Body of pancreas (tissue), 4 donors: ENCODE measurements around the gene MORN3. TPM values are rescaled to one million over a fixed set of nuclear protein-coding genes. Genes with fewer than 3 reads are reported as not detected.
A peak's percentile ranks its signal among the peaks of the same experiment; 100 is the strongest.

Experiments
- ATAC-seq: fragments of 150-250 bp; one replicate; pipeline ENCODE4 v1.9.1; 2016
- DNase-seq, 4 donors: peaks; one replicate each; pipeline ENCODE4 v3.0.0-alpha.2; 2019
- H3K27ac ChIP-seq, 4 donors: fragments of 200-600 bp; sonication (generic); 1 replicate in 3 of 4; 2 replicates in 1 of 4; pipeline versions ENCODE4 v1.5.1 to v1.6.1; 2016 to 2019; ENCODE audit warnings: mild to moderate bottlenecking in 1 of 4, mixed read lengths in 1 of 4, moderate library complexity in 1 of 4
- H3K27me3 ChIP-seq, 2 donors: fragments of 200-600 bp; sonication (generic); one replicate each; pipeline ENCODE4 v1.6.0; 2016; ENCODE audit warnings: mild to moderate bottlenecking in 1 of 2
- H3K36me3 ChIP-seq, 2 donors: fragments of 200-600 bp; sonication (generic); replicated peaks in 1 of 2; 2 replicates each; pipeline ENCODE4 v1.5.1; 2016; ENCODE audit warnings: low read depth in 2 of 2; ENCODE audit not compliant: insufficient read depth in 1 of 2
- H3K4me1 ChIP-seq: fragments of 200-600 bp; sonication (generic); one replicate; pipeline ENCODE4 v1.6.0; 2016
- H3K4me3 ChIP-seq, 2 donors: fragments of 200-600 bp; sonication (generic); 1 replicate in 1 of 2; 2 replicates in 1 of 2; pipeline ENCODE4 v1.5.1; 2016 to 2019
- H3K9me3 ChIP-seq, 3 donors: fragments of 200-600 bp; sonication (generic); 1 replicate in 2 of 3; 2 replicates in 1 of 3; pipeline ENCODE4 v1.5.1; 2016
- POLR2A ChIP-seq, 3 donors: fragments of 450-650 bp; IDR thresholded peaks; one replicate each; pipeline ENCODE4 v1.6.1; 2016; ENCODE audit warnings: antibody characterized with exemption in 3 of 3, mild to moderate bottlenecking in 2 of 3
- WGBS, 2 donors: methylation state at CpG; one replicate each; pipeline ENCODE4 v1.1.5; 2017; 5-methylcytosine and 5-hydroxymethylcytosine counted together
- intact Hi-C: fragments of 100-400 bp; cut with DNase I; formaldehyde crosslinking; loops from one replicate; pipeline ENCODE4 v1.15.1; 2023
- total RNA-seq, 2 donors: library from RNA; depleted of rRNA; stranded (reverse); fragments of >200 nt; gene quantifications; one replicate each; pipeline ENCODE4 v1.1.0, GENCODE V29; 2016
- TF ChIP-seq, protein P1 (sequence below), 7 experiments: fragments of 450-650 bp in 4 of 7; fragments of 200-600 bp in 3 of 7; sonication (generic) in 3 of 7; IDR thresholded peaks; one replicate each; pipeline ENCODE4 v1.5.1; 2016 to 2019; ENCODE audit warnings: antibody characterized with exemption in 7 of 7

Gene MORN3
- total RNA-seq, 2 donors from 2014 or later: not detected

DNA sequence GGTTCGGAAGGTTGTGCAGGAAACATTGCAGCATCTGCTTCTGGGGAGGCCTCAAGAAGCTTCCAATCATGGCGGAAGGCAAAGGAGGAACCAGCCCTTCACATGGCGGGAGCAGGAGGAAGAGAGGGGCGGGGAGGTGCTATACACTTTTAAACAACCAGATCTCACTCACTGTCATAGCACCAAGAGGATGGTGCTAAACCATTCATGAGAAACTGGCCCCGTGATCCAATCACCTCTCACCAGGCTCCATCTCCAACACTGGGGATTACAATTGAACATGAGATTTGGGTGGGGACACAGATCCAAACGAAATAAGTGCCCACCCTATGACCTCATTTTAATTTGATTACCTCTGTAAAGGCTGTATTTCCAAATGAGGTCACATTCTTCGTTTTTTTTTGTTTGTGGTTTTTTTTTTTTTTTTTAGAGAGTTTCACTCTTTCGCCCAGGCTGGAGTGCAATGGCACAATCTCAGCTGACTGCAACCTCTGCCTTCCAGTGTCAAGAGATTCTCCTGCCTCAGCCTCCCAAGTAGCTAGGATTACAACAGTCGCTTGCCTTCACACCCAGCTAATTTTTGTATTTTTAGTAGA lies 54.5 kb downstream of the MORN3 start:
- TF ChIP-seq, protein P1, sequence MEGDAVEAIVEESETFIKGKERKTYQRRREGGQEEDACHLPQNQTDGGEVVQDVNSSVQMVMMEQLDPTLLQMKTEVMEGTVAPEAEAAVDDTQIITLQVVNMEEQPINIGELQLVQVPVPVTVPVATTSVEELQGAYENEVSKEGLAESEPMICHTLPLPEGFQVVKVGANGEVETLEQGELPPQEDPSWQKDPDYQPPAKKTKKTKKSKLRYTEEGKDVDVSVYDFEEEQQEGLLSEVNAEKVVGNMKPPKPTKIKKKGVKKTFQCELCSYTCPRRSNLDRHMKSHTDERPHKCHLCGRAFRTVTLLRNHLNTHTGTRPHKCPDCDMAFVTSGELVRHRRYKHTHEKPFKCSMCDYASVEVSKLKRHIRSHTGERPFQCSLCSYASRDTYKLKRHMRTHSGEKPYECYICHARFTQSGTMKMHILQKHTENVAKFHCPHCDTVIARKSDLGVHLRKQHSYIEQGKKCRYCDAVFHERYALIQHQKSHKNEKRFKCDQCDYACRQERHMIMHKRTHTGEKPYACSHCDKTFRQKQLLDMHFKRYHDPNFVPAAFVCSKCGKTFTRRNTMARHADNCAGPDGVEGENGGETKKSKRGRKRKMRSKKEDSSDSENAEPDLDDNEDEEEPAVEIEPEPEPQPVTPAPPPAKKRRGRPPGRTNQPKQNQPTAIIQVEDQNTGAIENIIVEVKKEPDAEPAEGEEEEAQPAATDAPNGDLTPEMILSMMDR (IDR thresholded peaks at IDR 0.05): no peak
- no peak for TF ChIP-seq POLR2A (IDR thresholded peaks at IDR 0.05)
- 68 to 82% methylated on average over 9 of the region's 9 CpGs for WGBS, 2 donors
- Histone ChIP-seq H3K36me3 (no peaks in the 10 kb centered on the region), H3K4me3 (no peak overlapping the region), H3K27me3 (no peaks in the 10 kb centered on the region), H3K9me3 (no peaks in the 10 kb centered on the region), H3K27ac (no peak overlapping the region), H3K4me1 (peaks cover 8% of the 10 kb centered on the region)
- intact Hi-C loops: no loop called here
- DNase-seq (no peak), ATAC-seq (no peak)

DNA sequence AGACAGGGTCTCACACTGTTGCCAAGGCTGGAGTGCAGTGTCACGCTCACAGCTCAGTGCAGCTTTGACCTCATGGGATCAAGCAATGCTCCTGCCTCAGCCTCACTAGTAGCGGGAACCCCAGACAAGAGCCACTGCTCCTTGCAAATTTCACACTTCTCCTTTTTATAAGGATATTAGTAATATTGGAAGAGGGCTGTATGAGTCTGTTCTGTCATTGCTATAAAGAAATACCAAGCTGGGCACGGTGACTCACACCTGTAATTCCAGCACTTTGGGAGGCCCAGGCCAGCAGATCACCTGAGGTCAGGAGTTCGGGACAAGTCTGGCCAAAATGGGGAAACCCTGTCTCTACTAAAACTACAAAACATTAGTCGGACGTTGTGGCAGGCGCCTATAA lies 56.0 kb downstream of the MORN3 start:
- no peaks in the 10 kb centered on the region for H3K36me3 ChIP-seq
- ATAC-seq (no peak), DNase-seq (no peak)
- no peaks in the 10 kb centered on the region for H3K9me3 ChIP-seq
- H3K27me3 ChIP-seq: no peaks in the 10 kb centered on the region
- no peak overlapping the region for H3K4me3 ChIP-seq
- H3K27ac ChIP-seq: no peak overlapping the region
- H3K4me1 ChIP-seq: peaks cover 9% of the 10 kb centered on the region
- intact Hi-C loops: no loop called here
- 87 to 98% methylated on average over 4 to 7 of the region's 7 CpGs for WGBS, 2 donors
- no peak for TF ChIP-seq POLR2A (IDR thresholded peaks at IDR 0.05)
- TF ChIP-seq, protein P1 (IDR thresholded peaks at IDR 0.05): no peak

DNA sequence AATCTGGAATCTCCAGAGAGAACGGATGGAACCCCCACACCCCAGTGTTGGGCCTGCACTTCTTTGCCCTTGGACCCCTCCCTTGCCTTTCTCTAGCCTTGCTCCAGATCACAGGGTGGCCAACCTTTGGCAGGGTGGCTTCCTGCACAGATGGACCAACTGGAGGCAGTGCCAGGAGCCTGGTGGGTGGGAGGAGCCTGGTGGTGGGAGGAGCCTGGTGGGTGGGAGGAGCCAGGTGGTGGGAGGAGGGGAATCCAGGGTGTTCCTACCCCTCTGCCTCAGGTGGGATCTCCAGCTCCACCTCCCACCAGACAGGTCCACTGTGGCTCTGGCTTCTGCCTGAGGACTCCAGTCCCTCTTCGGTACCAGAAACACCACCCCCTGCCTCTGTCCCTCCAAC lies 58.1 kb downstream of the MORN3 start:
- no peaks in the 10 kb centered on the region for H3K36me3 ChIP-seq
- intact Hi-C loops: no loop called here
- peaks cover 9% of the 10 kb centered on the region for H3K4me1 ChIP-seq
- no peak overlapping the region for H3K4me3 ChIP-seq
- TF ChIP-seq, protein P1 (IDR thresholded peaks at IDR 0.05): no peak
- TF ChIP-seq POLR2A (IDR thresholded peaks at IDR 0.05): no peak
- ATAC-seq: peak; percentile 40
- WGBS, 2 donors: 88 to 94% methylated on average over 2 of the region's 2 CpGs
- DNase-seq: peak in 2 of 4 donors; percentile 14 to 21
- H3K27me3 ChIP-seq: no peaks in the 10 kb centered on the region
- H3K27ac ChIP-seq: no peak overlapping the region
- no peaks in the 10 kb centered on the region for H3K9me3 ChIP-seq

DNA sequence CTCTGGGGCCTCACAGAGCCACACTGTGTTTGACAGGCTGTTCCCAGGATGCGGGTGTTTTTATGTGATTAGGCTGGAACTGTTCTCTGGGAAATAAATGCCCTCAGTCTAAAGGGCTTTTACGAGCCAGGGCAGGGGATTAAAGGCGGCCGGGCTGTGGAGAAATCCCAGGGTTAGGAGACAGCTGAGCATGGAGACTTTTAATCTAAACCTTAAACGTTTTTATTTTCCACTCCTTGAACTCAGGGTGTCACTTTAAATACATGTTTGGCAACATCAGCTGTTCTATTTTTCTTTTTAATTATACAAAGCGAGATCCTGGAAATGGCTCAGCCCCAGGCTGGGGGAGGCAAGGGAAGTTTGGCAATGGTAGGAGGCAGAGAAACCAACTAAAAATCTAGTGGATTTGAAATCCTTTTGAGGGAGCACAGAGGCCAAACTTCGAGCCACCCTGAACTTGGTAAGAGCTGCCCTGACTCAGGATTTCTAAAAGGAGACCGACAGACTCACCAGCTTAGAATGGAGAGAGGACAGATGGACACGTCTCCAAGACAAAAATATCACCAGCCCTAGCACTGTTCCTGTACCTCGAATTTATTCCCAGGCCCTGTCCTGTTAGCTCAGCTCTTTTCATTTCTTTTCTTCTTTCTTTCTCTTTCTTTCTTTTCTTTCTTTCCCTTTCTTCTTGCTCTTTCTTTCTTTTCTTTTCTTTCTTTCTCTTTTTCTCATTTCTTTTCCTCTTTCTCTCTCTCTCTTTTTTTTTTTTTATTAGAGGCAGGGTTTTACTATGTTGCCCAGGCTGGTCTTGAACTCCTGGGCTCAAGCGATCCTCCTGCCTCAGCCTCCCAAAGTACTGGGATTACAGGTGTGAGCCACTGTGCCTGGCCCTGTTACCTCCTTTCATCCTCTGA lies 59.0 kb downstream of the MORN3 start:
- no peak for DNase-seq
- no peaks in the 10 kb centered on the region for H3K36me3 ChIP-seq
- no peaks in the 10 kb centered on the region for H3K27me3 ChIP-seq
- intact Hi-C loops: no loop called here
- peak overlapping the region in 1 of 4 donors; percentile 30 for H3K27ac ChIP-seq
- no peak for TF ChIP-seq POLR2A (IDR thresholded peaks at IDR 0.05)
- TF ChIP-seq, protein P1 (IDR thresholded peaks at IDR 0.05): no peak
- H3K9me3 ChIP-seq: no peaks in the 10 kb centered on the region
- ATAC-seq: no peak
- 24 to 38% methylated on average over 11 of the region's 11 CpGs for WGBS, 2 donors
- peaks cover 9% of the 10 kb centered on the region for H3K4me1 ChIP-seq
- no peak overlapping the region for H3K4me3 ChIP-seq
